Muscle layer of colon (tissue), 2 donors: ENCODE results near the gene KRT8.

Experiments
- H3K27ac ChIP-seq: one replicate; pipeline ENCODE4 v1.7.0; 2013; ENCODE audit warnings: low read depth, mild to moderate bottlenecking, low read length, moderate library complexity
- H3K27me3 ChIP-seq, 2 donors: one replicate each; pipeline ENCODE4 v1.7.0; 2013; ENCODE audit warnings: low read length in 2 of 2, mild to moderate bottlenecking in 2 of 2; ENCODE audit not compliant: insufficient read depth in 2 of 2, control insufficient read depth in 1 of 2
- H3K36me3 ChIP-seq: one replicate; pipeline ENCODE4 v1.7.0; 2013; ENCODE audit warnings: mild to moderate bottlenecking, low read length; ENCODE audit not compliant: insufficient read depth
- H3K4me1 ChIP-seq: one replicate; pipeline ENCODE4 v1.7.0; 2013; ENCODE audit warnings: mild to moderate bottlenecking, low read length; ENCODE audit not compliant: insufficient read depth
- H3K4me3 ChIP-seq, 2 donors: one replicate each; pipeline ENCODE4 v1.7.0; 2013; ENCODE audit warnings: low read length in 2 of 2, low read depth in 1 of 2, mild to moderate bottlenecking in 1 of 2, moderate library complexity in 1 of 2
- H3K9ac ChIP-seq: one replicate; pipeline ENCODE4 v1.7.0; 2013; ENCODE audit warnings: low read length
- H3K9me3 ChIP-seq: one replicate; pipeline ENCODE4 v1.7.0; 2013; ENCODE audit warnings: mild to moderate bottlenecking, low read length
- donor health status: abdominal sarcoma.
- donor health status: Adenocarcinoma of cecum.

KRT8 gene

DNA sequence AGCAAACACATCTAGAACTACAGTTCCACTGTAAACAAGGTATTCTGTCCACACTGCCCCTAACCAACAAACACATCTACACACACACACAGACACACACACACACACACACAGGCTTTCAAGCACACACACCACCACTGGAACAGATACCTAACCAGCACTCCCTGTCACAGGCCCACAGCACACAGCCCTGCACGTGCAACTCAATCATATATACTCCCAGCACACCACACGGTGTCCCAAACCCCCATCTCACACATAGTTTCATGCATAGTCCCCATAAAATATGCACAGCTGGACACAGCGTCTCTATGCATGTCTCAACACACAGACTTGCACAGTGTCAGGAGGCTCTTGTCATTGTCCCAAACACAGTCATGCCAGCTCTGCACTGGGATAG, 27.6 kb downstream of the KRT8 start:
- Histone ChIP-seq H3K27me3 (no peaks in the 10 kb centered on the region), H3K27ac (no peak overlapping the region), H3K9ac (no peak overlapping the region), H3K36me3 (no peaks in the 10 kb centered on the region), H3K9me3 (no peaks in the 10 kb centered on the region), H3K4me1 (peaks cover 24% of the 10 kb centered on the region), H3K4me3 (no peak overlapping the region)

DNA sequence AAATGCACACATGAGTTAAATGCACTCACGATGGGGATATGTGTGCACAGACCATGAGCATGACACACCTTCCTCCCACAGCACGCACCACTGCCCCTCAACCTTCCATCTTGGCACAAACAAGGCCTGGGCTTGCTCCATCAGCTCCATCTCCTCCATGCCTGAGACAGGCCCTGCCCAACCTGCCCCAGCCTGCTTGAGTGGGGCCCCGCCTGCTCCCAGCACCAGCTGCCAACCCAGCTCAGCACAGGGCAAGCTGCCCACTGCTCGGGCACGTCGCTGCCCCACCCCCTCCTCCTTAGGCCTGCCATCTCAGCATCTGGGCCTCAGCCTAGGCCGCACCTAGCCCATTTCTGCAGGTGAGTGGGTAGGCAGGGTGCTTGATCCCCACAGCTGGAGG, 28.5 kb downstream of the KRT8 start:
- Histone ChIP-seq H3K36me3 (no peaks in the 10 kb centered on the region), H3K4me3 (no peak overlapping the region), H3K9ac (no peak overlapping the region), H3K27me3 (no peaks in the 10 kb centered on the region), H3K27ac (no peak overlapping the region), H3K4me1 (peaks cover 32% of the 10 kb centered on the region), H3K9me3 (no peaks in the 10 kb centered on the region)

DNA sequence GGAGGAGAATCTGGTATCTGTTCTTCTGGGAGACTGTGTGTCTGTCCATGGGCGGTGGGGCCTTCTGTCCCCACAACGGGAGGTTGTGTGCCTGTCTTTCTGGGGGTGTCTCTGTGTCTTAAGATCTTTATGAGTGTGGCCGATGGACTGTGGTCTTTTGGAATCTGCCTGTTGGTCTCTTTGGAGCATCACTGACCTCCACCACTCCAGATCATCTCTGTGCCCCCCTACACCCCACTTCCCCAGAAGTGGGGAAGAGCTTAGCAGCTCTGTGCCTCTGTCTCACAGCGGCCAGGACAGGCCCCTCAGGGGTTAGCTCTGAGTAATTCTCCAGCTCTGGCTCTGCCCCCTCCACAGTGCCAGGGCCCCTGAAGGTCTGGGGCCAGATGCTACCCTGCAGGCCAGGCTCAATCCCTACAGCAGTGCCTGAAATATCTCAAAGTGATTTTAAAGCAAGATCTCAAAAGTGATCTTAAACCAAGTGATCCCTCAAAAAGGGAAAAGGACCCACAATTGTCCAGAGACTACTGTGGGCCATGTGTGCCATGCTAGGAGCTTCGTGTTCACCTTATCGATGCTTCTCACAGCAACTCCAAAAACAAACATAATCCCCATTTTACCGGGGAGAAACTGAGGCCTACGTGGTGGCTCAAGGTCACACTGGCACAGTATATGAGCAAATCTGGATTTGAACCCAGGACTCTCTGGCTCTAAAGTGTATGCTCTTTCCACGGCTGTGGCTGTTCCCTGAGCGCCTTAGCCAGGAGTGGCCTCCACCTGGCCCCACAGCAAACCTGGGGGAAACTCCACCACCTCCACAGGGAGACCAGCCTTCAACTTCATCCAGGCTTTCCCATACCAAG, 30.1 kb downstream of the KRT8 start:
- H3K4me1 ChIP-seq, result peaks cover 40% of the 10 kb centered on the region
- no peak overlapping the region for H3K9ac ChIP-seq
- H3K36me3 ChIP-seq, result no peaks in the 10 kb centered on the region
- H3K27me3 ChIP-seq, result no peaks in the 10 kb centered on the region
- peak overlapping the region in 1 of 2 donors; percentile 45 for H3K4me3 ChIP-seq
- no peak overlapping the region for H3K27ac ChIP-seq
- H3K9me3 ChIP-seq, result no peaks in the 10 kb centered on the region

DNA sequence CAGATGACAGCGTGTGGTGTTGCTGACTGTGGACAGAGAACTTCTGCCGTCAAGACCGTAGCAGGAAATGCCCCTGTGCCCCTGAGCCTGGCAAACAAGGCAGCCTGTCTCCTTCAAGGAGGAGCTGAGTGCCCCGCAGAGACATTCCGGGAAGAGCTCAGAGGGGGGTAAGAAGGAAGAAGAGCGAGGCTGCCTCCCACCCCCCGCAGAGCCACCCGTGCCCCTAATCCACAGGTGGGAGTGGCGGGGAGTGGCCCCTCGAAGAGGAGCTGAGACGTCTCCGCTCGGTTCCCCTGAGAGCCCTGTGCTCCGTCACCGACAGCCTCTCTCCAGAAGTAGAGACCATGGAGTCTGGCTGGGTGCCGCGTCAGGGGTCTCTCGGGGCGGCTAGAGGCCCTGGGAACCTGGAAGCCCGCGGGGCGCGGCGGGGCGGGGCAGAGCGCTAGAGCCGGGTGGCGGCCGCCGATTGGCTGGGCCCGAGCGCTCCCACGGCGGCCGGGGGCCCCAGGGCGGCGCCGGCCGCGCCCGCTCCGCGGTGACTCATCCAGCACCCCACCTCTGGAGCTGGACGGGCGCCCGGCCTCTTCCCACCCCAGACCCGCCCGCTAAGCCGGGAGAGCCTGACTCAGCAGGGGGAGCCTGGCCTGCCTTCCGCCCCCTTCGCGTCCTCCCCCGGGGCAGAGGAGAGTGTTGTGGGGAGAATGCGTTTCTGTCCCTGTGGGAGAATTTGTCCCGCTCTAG, 30.9 kb downstream of the KRT8 start:
- Histone ChIP-seq H3K9me3 (no peaks in the 10 kb centered on the region), H3K4me1 (peaks cover 38% of the 10 kb centered on the region), H3K4me3 (peak overlapping the region; percentile 32 to 55), H3K9ac (no peak overlapping the region), H3K27me3 (no peaks in the 10 kb centered on the region), H3K27ac (peak overlapping the region; percentile 23), H3K36me3 (no peaks in the 10 kb centered on the region)

DNA sequence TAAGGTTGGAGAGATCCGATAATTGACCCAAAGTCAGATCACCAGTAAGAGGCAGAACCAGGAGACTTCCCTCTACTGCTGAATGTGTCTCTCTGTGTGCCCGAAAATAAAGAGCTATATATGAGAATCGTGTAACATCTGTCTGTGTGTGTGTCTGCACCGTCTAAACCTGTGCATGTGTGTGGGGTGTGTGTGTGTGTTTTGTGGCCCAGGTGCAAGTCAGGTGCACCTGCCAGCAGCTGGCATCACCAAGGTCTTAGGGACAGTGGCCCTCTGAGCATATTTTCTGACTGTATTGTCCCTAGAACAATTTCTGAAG, 31.4 kb downstream of the KRT8 start:
- Histone ChIP-seq H3K27ac (no peak overlapping the region), H3K9me3 (no peaks in the 10 kb centered on the region), H3K4me3 (peak overlapping the region in 1 of 2 donors; percentile 55), H3K4me1 (peaks cover 33% of the 10 kb centered on the region), H3K9ac (no peak overlapping the region), H3K27me3 (no peaks in the 10 kb centered on the region), H3K36me3 (no peaks in the 10 kb centered on the region)

DNA sequence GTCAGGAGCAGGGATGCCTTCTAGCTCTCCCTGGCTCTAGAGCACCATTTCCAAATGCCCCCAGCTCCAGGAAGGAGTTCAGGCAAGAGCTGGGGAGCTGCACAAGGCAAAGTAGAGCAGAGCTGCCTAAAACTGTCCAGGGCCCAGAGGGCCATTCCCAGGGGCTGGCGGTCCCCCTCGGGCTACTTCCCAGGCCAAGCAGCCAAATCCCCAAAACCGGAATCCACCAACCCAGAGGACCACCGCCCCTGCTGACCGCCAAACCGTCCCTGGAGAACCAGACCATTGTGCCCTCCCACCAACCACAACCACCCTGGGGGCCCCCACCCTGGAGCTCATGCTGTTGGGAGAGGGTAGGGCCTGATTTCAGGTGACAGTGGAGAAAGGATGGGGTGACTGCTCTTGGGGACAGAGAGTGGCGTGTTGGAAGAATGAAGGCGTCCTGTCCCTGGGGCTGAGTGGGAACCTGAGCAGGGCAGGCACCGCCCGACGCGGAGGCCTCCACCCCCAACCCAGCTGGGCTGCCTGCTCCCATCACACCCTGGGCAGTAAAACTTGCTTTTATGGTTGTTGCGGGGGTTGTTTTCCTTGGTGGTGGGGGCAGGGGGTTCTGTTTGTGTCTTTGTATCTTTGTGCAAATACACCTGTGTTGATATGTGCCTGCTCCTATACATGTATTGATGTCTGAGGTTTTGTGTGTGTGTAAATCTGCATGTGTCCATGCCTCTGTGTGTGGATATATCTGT, 32.1 kb downstream of the KRT8 start:
- no peak overlapping the region for H3K27ac ChIP-seq
- H3K9ac ChIP-seq, result no peak overlapping the region
- H3K4me1 ChIP-seq, result peaks cover 28% of the 10 kb centered on the region

DNA sequence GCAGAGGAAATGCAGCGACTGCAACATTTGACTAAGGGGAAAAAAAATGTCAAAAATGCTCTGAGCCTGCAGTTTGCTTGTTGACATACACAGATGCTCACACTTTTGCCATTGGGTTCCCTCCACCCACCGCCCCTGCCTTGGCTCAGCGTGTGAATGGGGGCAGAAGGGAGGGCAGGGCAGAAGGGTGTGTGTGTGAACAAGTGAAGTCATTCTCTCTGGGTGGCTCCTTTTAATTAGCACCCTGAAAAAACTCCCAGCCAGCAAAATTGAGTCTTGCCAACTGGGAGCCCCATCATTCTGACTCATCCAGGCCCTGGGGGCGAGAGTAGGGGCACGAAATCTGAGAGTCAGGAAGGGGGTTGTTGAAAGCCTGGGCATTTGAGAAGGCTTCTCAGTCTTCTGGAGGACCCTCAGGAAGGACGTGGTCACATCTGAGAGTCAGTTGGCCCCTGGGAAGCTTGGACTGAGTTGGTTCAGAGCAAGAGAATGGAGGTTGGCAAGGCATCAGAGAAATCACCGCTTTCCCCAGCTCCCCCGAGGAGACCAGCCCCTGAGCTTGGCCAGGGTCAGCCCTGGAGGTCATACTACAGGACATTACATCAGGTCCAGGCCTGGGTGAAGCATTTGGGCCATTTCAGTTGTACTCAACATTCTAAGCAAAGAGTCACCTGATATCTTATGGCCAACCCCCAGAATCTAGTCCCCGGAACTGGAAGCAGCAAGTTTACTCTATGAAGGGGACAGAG, 33.4 kb downstream of the KRT8 start:
- H3K27ac ChIP-seq, result no peak overlapping the region
- H3K4me3 ChIP-seq, result no peak overlapping the region
- H3K27me3 ChIP-seq, result no peaks in the 10 kb centered on the region
- peaks cover 28% of the 10 kb centered on the region for H3K4me1 ChIP-seq
- no peak overlapping the region for H3K9ac ChIP-seq
- no peaks in the 10 kb centered on the region for H3K36me3 ChIP-seq
- no peaks in the 10 kb centered on the region for H3K9me3 ChIP-seq

More for the DNA sequence above, 32.1 kb downstream of the KRT8 start:
- no peaks in the 10 kb centered on the region for H3K9me3 ChIP-seq
- H3K4me3 ChIP-seq, result no peak overlapping the region
- H3K36me3 ChIP-seq, result no peaks in the 10 kb centered on the region
- H3K27me3 ChIP-seq, result no peaks in the 10 kb centered on the region

DNA sequence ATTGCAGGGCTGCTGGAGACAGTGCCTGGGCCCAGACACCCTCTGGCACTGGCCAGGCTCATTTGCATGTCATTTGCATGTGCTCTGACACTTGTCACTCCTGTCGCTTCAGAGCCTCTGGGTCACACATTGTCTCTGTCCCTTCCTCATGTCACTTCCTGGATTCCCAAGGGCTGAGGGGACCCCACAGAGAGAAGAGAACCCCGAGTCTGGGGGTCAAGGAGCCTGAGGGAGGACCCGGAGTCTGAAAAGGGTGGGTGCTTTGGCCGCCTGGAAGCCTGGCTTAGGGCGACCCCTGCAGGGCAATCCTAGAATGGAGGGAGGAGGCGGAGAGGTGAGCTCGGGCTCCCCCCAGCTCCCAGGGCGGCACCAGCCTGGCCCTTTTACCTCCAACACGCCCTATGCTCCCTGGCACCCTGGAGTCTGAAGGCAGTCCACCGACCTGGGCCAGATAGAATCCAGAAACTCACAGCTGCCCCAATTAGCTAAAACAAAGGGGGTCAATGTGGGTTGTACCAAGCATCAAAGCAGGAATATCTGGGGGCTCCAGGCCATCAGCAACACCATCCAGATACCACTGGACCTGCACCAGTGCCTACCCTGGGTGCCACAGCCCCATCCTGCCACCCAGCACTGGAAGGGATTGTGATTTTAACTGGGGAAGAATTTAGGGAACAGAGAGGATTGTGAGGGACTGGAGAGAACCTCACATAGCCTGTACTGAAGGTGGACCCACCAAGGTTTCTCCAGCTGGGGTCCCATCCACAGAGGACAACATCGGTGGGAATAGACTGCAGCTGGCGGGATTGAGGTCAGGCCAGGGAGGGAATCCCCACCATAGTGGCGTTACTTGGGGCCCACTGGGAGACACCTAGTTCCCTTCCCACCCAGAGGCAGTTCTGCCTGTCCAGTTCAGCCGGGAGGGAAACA, 34.2 kb downstream of the KRT8 start:
- no peaks in the 10 kb centered on the region for H3K9me3 ChIP-seq
- no peak overlapping the region for H3K9ac ChIP-seq
- H3K27ac ChIP-seq, result no peak overlapping the region
- no peaks in the 10 kb centered on the region for H3K36me3 ChIP-seq
- H3K4me3 ChIP-seq, result no peak overlapping the region
- no peaks in the 10 kb centered on the region for H3K27me3 ChIP-seq
- H3K4me1 ChIP-seq, result peaks cover 28% of the 10 kb centered on the region

DNA sequence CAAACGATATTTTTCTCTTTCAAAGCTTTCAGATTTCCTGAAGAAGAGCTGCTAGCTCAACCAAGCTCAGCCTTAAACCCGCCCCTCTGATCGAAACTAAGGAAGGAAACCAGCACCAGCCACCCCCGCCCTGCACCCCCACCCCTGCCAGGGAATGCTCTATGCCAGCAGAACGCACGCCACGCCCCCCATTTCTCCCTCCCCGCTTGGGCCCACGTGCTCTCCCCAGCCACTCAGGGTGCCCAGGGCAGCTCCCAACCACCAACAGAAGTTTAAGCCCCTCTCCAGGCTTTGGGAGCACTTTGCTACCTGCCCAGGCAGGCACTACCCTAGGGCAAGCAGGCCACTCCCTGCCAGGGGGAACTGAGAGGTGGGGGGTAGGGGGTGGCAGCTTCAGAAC, 37.2 kb downstream of the KRT8 start:
- Histone ChIP-seq H3K4me3 (no peak overlapping the region), H3K4me1 (peaks cover 15% of the 10 kb centered on the region)

DNA sequence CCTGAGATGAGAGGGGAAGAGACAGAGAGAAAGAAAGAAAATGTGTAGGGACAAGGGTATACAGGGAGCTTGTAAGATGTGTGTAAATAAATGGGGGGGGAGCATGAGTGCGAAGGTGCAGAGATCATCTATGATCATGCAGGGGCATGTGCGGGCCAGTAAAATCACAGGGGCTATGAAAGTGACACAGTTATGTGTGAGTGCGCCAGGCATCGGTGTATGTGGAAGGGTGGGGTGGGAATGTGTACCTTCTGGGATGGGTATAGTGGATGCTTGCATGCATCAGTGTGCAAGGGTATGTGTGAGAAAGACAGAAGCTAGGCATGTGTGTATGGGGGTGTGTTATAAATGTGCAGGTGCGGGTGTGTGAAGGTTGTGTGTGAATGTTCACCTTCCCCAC, 37.7 kb downstream of the KRT8 start:
- Histone ChIP-seq H3K27me3 (no peaks in the 10 kb centered on the region), H3K4me3 (no peak overlapping the region), H3K9ac (no peak overlapping the region), H3K27ac (no peak overlapping the region), H3K9me3 (no peaks in the 10 kb centered on the region), H3K36me3 (no peaks in the 10 kb centered on the region), H3K4me1 (peaks cover 15% of the 10 kb centered on the region)

More for the DNA sequence above, 37.2 kb downstream of the KRT8 start:
- Histone ChIP-seq H3K27ac (no peak overlapping the region), H3K36me3 (no peaks in the 10 kb centered on the region), H3K9me3 (no peaks in the 10 kb centered on the region), H3K27me3 (no peaks in the 10 kb centered on the region), H3K9ac (no peak overlapping the region)
